H9 (cell line): ENCODE results near the gene GRID2. TPM values are rescaled to one million over a fixed set of nuclear protein-coding genes. Genes with fewer than 3 reads are reported as not detected.
A peak's percentile ranks its signal among the peaks of the same experiment; 100 is the strongest.

ENCODE experiments used
- DNase-seq: peaks from one replicate; pipeline ENCODE4 v3.0.0-alpha.2; 2017
- H2AFZ ChIP-seq: one replicate; pipeline ENCODE4 v1.6.1; 2013; ENCODE audit warnings: mild to moderate bottlenecking, low read length, control low read depth, moderate library complexity
- H2AK5ac ChIP-seq: 2 replicates; pipeline ENCODE4 v1.6.1; 2013; ENCODE audit warnings: low read length, control low read depth, mixed read lengths; ENCODE audit not compliant: insufficient read length
- H2BK120ac ChIP-seq: one replicate; pipeline ENCODE4 v1.6.1; 2013; ENCODE audit warnings: low read depth, mild to moderate bottlenecking, low read length, control low read depth, inconsistent platforms; ENCODE audit not compliant: poor library complexity, severe bottlenecking
- H2BK12ac ChIP-seq: 2 replicates; pipeline ENCODE4 v1.6.1; 2013; ENCODE audit warnings: low read length, control low read depth, mixed read lengths, low read depth; ENCODE audit not compliant: insufficient read length
- H2BK15ac ChIP-seq: 2 replicates; pipeline ENCODE4 v1.6.1; 2013; ENCODE audit warnings: low read depth, low read length, control low read depth
- H2BK20ac ChIP-seq: one replicate; pipeline ENCODE4 v1.6.1; 2013; ENCODE audit warnings: low read depth, mild to moderate bottlenecking, low read length, control low read depth, inconsistent platforms; ENCODE audit not compliant: poor library complexity, severe bottlenecking
- H2BK5ac ChIP-seq: 2 replicates; pipeline ENCODE4 v1.6.1; 2013; ENCODE audit warnings: low read length, control low read depth, mixed read lengths; ENCODE audit not compliant: insufficient read length
- H3K14ac ChIP-seq: 2 replicates; pipeline ENCODE4 v1.6.1; 2013; ENCODE audit warnings: low read length, control low read depth; ENCODE audit not compliant: insufficient read depth
- H3K18ac ChIP-seq: 2 replicates; pipeline ENCODE4 v1.6.1; 2013; ENCODE audit warnings: low read depth, mild to moderate bottlenecking, mixed read lengths, low read length, control low read depth; ENCODE audit not compliant: insufficient read length
- H3K23ac ChIP-seq: 2 replicates; pipeline ENCODE4 v1.6.1; 2013; ENCODE audit warnings: low read length, control low read depth, mixed read lengths, low read depth; ENCODE audit not compliant: insufficient read length
- H3K23me2 ChIP-seq: 2 replicates; pipeline ENCODE4 v1.6.1; 2013; ENCODE audit warnings: low read depth, mild to moderate bottlenecking, mixed read lengths, low read length, control low read depth; ENCODE audit not compliant: insufficient read length, poor library complexity, severe bottlenecking
- H3K27ac ChIP-seq: 2 replicates; pipeline ENCODE4 v1.5.1; 2013; ENCODE audit warnings: low read length, control low read depth, mixed read lengths, low read depth; ENCODE audit not compliant: insufficient read length
- H3K27me3 ChIP-seq: 2 replicates; pipeline ENCODE4 v1.6.1; 2013; ENCODE audit warnings: low read length, control low read depth, inconsistent platforms; ENCODE audit not compliant: insufficient read depth
- H3K4ac ChIP-seq: 2 replicates; pipeline ENCODE4 v1.6.1; 2013; ENCODE audit warnings: low read depth, mild to moderate bottlenecking, control low read depth, inconsistent platforms, low read length, moderate library complexity
- H3K4me1 ChIP-seq: 2 replicates; pipeline ENCODE4 v1.6.1; 2013; ENCODE audit warnings: low read length, control low read depth, inconsistent platforms; ENCODE audit not compliant: insufficient read depth
- H3K4me2 ChIP-seq: 2 replicates; pipeline ENCODE4 v1.6.1; 2013; ENCODE audit warnings: low read length, control low read depth, mixed read lengths; ENCODE audit not compliant: insufficient read length, insufficient read depth
- H3K56ac ChIP-seq: 2 replicates; pipeline ENCODE4 v1.6.1; 2013; ENCODE audit warnings: low read depth, mild to moderate bottlenecking, mixed read lengths, low read length, control low read depth; ENCODE audit not compliant: insufficient read length
- H3K79me1 ChIP-seq: 2 replicates; pipeline ENCODE4 v1.6.1; 2013; ENCODE audit warnings: low read depth, mild to moderate bottlenecking, moderate library complexity, low read length, control low read depth, inconsistent platforms; ENCODE audit not compliant: insufficient read depth, poor library complexity, severe bottlenecking
- H3K79me2 ChIP-seq: 2 replicates; pipeline ENCODE4 v1.6.1; 2013; ENCODE audit warnings: low read length, control low read depth, inconsistent platforms; ENCODE audit not compliant: insufficient read depth
- H3K9ac ChIP-seq: 2 replicates; pipeline ENCODE4 v1.6.1; 2013; ENCODE audit warnings: low read length, control low read depth, mixed read lengths; ENCODE audit not compliant: insufficient read length; ENCODE audit errors: extremely low read depth
- H3K9me3 ChIP-seq: one replicate; pipeline ENCODE4 v1.6.1; 2013; ENCODE audit warnings: low read depth, low read length, inconsistent platforms; ENCODE audit not compliant: control insufficient read depth
- H3T11ph ChIP-seq: one replicate; pipeline ENCODE4 v1.6.1; 2013; ENCODE audit warnings: mild to moderate bottlenecking, low read length, control low read depth, inconsistent platforms
- H4K20me1 ChIP-seq: one replicate; pipeline ENCODE4 v1.6.1; 2013; ENCODE audit not compliant: control insufficient read depth, insufficient read length, insufficient read depth
- H4K5ac ChIP-seq: 2 replicates; pipeline ENCODE4 v1.6.1; 2013; ENCODE audit warnings: low read depth, mild to moderate bottlenecking, mixed read lengths, low read length, control low read depth; ENCODE audit not compliant: insufficient read length
- H4K8ac ChIP-seq: replicated peaks from 2 replicates; pipeline ENCODE4 v1.6.1; 2013; ENCODE audit warnings: low read length, control low read depth, mixed read lengths, low read depth; ENCODE audit not compliant: insufficient read length
- H4K91ac ChIP-seq: 2 replicates; pipeline ENCODE4 v1.6.1; 2013; ENCODE audit warnings: low read depth, mild to moderate bottlenecking, moderate library complexity, mixed read lengths, low read length, control low read depth; ENCODE audit not compliant: insufficient read length
- H3K27ac Mint-ChIP-seq, 3 experiments: 2 replicates in 2 of 3; 3 replicates in 1 of 3; pipeline ENCODE4 v1.8.0; 2020 to 2021; ENCODE audit warnings: mixed read lengths in 3 of 3, mild to moderate bottlenecking in 1 of 3, moderate library complexity in 1 of 3
- H3K27me3 Mint-ChIP-seq: 2 replicates; pipeline ENCODE4 v1.8.0; 2021; ENCODE audit warnings: low read depth, mild to moderate bottlenecking, moderate library complexity, mixed read lengths
- H3K36me3 Mint-ChIP-seq, 3 experiments: 2 replicates in 2 of 3; 3 replicates in 1 of 3; pipeline ENCODE4 v1.8.0; 2020 to 2021; ENCODE audit warnings: low read depth in 3 of 3, mixed read lengths in 3 of 3; ENCODE audit not compliant: insufficient read depth in 1 of 3
- H3K4me1 Mint-ChIP-seq, 2 experiments: 2 replicates each; pipeline ENCODE4 v1.8.0; 2020; ENCODE audit warnings: mixed read lengths in 2 of 2
- H3K4me3 Mint-ChIP-seq, 2 experiments: 2 replicates in 1 of 2; 3 replicates in 1 of 2; pipeline ENCODE4 v1.8.0; 2020 to 2021; ENCODE audit warnings: mild to moderate bottlenecking in 2 of 2, mixed read lengths in 2 of 2, moderate library complexity in 1 of 2
- H3K9me3 Mint-ChIP-seq, 2 experiments: 2 replicates in 1 of 2; 3 replicates in 1 of 2; pipeline ENCODE4 v1.8.0; 2020; ENCODE audit warnings: mild to moderate bottlenecking in 2 of 2, mixed read lengths in 2 of 2, moderate library complexity in 1 of 2
- CTCF ChIP-seq: fragments of 200-600 bp; sonication (generic); conservative IDR thresholded peaks from 3 replicates; pipeline ENCODE4 v1.8.0; 2021; ENCODE audit warnings: antibody characterized with exemption, mild to moderate bottlenecking
- WGBS: extraction: QIAGEN DNeasy Blood & Tissue Kit; methylation state at CpG from one replicate; pipeline ENCODE4 v1.1.7; 2013; ENCODE audit warnings: missing lambda C conversion rate, low lambda C conversion rate, mixed read lengths; ENCODE audit not compliant: insufficient read length; ENCODE audit errors: extremely low coverage; 5-methylcytosine and 5-hydroxymethylcytosine counted together
- total RNA-seq: library from RNA; stranded (reverse); gene quantifications from 2 replicates; pipeline ENCODE4 v1.2.1, GENCODE V29; 2021

Gene GRID2
- total RNA-seq, 1 experiment from 2014 or later: 21.8 TPM

DNA sequence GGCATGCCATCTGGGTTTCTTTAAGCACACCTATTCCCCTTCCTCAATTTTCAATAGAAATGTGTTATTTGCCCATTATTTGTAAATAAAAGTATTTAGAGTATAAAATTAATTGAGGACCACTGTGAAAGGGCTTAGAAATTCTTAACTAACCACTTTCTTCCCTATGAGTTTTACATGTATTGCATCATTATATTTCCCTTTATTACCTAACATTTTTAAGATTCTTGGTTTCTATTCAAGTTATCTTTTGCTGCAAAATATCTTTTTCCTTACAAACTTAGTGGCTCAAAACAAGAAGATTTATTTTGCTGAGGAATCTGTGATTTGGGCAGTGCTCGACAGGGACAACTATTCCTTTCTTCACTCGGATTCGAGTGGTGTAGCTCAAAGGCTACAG is 40.5 kb downstream of the GRID2 start:
- Mint-ChIP-seq H3K27ac (peak overlapping the region in 1 of 3 experiments; percentile 11; a peak in 2 of 7 replicates), H3K4me1 (no peaks in the 10 kb centered on the region), H3K9me3 (no peaks in the 10 kb centered on the region), H3K27me3 (no peaks in the 10 kb centered on the region), H3K4me3 (no peak overlapping the region), H3K36me3 (peaks cover 0 to 3% (median 0%) of the 10 kb centered on the region in 3 experiments; a peak in 2 of 7 replicates)
- H3K79me1 ChIP-seq: no peaks in the 10 kb centered on the region
- no peak overlapping the region for H3K4me2 ChIP-seq
- H3K9me3 ChIP-seq: no peaks in the 10 kb centered on the region
- H3K27ac ChIP-seq: no peak overlapping the region
- no peak overlapping the region for H3T11ph ChIP-seq
- WGBS: no CpG with 5 or more reads among the region's 3 CpGs
- H3K9ac ChIP-seq: no peak overlapping the region
- H2AFZ ChIP-seq: no peak overlapping the region
- no peaks in the 10 kb centered on the region for H3K4me1 ChIP-seq
- H4K5ac ChIP-seq: no peak overlapping the region
- H2AK5ac ChIP-seq: no peak overlapping the region
- no peak overlapping the region for H2BK15ac ChIP-seq
- H2BK20ac ChIP-seq: no peak overlapping the region
- H3K18ac ChIP-seq: no peak overlapping the region
- H4K8ac ChIP-seq: no peak overlapping the region
- no peak overlapping the region for H2BK120ac ChIP-seq
- no peaks in the 10 kb centered on the region for H3K79me2 ChIP-seq
- H2BK5ac ChIP-seq: no peak overlapping the region
- H3K23ac ChIP-seq: no peak overlapping the region
- no peak for TF ChIP-seq CTCF
- DNase-seq: no peak
- H4K91ac ChIP-seq: no peak overlapping the region
- no peak overlapping the region for H3K56ac ChIP-seq
- H3K14ac ChIP-seq: no peak overlapping the region
- H3K27me3 ChIP-seq: no peaks in the 10 kb centered on the region
- H3K23me2 ChIP-seq: no peaks in the 10 kb centered on the region
- no peak overlapping the region for H3K4ac ChIP-seq
- no peak overlapping the region for H2BK12ac ChIP-seq
- no peaks in the 10 kb centered on the region for H4K20me1 ChIP-seq
